Lung microvascular endothelial cell (primary cell): ENCODE data around the gene TMEM87B. TPM values are rescaled to one million over a fixed set of nuclear protein-coding genes. Genes with fewer than 3 reads are reported as not detected.
"Not testable (repeated sequence)": the region's sequence is repeated elsewhere in the genome, so short reads cannot be mapped to it uniquely, and the experiment has no call there.

Experiments
- DNase-seq, 2 donors: peaks; one replicate each; pipeline versions ENCODE4 v3.0.0 to v3.0.0-alpha.2; 2010; ENCODE audit warnings: low read depth in 2 of 2
- total RNA-seq: library from RNA; depleted of rRNA; stranded (reverse); fragments of >200 nt; gene quantifications from 2 replicates; pipeline ENCODE4 v1.2.1, GENCODE V29; 2014

Gene TMEM87B
- total RNA-seq, 1 donor from 2014 or later: 32.3 TPM

DNA sequence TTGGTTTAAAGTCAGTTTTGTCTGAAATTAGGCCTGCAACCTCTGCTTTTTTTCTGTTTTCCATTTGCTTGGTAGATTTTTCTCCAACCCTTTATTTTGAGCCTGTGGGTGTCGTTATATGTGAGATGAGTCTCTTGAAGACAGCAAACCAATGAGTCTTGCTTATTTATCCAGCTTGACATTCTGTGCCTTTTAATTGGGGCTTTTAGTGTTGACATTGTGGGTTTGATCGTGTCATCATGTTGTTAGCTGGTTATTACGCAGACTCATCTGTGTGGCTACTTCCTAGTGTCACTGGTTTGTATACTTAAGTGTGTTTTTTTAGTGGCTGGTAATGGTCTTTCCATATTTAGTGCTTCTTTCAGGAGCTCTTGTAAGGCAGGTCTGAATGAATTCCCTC is 18.8 kb downstream of the TMEM87B start:
- peak in 1 of 2 donors; percentile 39 for DNase-seq

DNA sequence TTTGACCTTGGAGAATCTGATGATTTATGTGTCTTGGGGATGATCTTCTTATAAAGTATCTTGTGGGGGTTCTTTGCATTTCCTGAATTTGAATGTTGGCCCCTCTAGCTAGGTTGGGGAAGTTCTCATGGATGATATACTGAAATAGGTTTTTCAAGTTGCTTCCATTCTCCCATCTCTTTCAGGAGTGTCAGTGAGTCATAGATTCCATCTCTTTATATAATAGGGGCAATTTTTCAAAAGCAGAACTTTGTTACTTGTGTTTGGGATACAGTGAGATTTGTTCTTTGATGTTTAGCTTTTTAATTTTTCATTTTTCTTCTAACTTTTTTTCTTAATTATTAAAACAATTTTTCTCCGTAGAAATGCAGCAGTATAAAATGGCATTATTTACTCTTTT is 19.4 kb downstream of the TMEM87B start:
- peak; percentile 23 to 40 for DNase-seq

DNA sequence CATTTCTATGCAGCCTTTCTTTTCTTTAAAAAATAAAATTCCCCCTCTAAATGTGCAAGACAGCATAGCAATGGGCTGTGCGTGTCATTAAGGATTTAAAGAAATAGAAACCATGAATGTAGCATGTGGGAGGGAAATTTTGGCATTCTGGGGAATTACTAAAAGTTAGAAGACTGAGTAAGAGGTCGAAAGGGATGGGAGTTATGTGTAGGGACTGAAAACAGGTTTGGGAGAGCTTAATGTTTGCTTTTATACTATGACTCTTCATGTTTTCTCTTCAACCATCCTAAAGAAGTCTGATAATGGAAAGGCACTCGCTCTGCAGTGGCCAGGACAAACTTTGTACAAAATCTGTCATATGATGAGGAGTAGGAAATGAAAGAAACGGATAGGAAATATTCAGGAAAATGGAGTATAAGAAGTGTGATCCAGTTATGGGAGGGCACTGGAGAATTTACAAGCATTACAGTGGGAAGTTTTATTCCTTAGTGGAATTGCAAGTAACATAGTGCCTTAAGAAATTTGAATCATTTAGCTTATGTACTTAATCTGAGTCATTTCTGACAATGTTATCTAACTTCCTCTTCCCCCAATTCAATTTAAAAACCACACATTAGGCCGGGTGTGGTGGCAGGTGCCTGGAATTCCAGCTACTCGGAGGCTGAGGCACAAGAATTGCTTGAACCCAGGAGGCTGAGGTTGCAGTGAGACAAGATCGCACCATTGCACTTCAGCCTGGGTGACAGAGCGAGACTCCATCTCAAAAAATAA is 20.6 kb downstream of the TMEM87B start:
- DNase-seq: peak; percentile 17 to 79

DNA sequence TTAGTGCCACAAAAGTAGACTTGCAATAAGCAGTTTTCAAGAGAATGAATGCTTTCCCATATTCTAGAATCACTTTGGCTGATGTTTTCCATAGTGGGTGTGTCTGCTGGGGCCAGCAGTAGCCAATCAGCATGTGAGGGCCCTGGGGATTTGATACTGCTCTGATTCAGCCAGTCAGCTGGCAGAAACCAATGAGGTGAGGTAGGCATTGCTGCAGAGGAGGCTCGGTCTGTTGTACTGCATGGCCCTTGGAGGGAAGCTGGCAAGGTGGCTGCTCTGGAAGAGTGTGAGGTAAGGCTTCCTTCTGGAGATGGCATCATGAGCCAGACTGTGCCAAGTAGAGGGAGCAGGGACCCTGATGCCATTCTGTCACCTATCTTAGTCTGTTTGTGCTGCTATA is 22.7 kb downstream of the TMEM87B start:
- DNase-seq: no peak

DNA sequence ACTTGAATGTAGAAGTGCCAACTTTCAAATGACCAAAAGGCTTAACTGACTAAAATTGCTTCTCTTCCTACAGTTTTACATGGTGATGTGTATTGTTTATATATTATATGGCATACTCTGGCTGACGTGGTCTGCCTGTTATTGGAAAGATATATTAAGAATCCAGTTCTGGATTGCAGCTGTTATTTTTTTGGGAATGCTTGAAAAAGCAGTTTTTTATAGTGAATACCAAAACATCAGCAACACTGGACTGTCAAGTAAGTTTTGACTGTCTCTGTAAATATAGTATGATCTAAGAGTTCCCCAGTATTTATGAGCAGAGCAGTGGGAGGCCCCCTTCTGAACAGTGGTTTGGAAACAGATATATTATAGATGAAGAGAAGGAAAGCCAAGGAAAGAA is 26.2 kb downstream of the TMEM87B start:
- DNase-seq: no peak

DNA sequence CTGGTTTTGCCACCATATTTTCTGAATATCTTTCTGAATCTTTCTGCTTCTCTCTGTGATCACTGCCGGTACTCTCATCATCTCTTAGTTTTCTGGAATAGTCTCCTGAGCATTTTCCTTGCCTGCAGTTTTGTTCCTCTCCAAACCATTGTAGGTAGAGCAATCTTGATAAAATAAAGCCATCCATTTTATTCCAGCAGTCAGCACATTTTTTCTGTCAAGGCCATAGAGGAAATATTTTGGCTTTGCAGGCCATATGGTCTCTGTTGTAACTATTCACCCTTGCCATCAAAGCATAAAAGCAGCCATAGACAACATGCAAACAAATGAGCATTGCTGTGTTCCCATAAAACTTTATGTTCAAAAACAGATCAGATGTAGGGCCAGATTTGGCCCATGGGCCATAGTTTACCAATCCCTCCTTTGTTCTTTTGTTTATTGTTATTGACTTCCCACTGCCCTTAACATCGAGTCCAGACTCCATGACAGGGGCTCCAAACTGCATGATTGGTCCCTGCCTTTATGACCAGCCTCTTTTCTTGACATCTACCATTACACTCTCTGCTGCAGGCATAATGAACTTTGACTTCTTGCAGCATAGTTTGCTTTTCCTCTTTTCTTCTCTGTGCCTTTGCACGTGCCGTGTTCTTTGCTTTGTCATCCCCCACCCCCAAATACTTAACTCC is 29.8 kb downstream of the TMEM87B start:
- no peak for DNase-seq

DNA sequence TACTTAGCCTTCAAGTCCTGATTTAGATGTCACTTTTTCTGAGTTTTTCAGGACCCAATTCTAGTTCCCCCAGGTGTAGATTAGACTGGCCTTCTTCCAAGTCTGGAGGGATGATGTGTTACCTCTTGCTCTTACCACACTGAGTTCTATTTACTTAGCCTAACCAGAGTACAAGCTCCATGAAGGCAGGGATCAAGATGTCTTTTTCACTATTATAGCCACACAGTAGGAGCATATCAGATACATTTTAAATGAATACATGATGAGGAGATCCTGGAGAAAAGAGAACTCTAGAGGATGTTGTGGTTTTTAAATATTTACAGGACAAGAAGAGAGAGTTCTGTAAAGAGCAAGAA is 30.3 kb downstream of the TMEM87B start:
- DNase-seq: no peak

DNA sequence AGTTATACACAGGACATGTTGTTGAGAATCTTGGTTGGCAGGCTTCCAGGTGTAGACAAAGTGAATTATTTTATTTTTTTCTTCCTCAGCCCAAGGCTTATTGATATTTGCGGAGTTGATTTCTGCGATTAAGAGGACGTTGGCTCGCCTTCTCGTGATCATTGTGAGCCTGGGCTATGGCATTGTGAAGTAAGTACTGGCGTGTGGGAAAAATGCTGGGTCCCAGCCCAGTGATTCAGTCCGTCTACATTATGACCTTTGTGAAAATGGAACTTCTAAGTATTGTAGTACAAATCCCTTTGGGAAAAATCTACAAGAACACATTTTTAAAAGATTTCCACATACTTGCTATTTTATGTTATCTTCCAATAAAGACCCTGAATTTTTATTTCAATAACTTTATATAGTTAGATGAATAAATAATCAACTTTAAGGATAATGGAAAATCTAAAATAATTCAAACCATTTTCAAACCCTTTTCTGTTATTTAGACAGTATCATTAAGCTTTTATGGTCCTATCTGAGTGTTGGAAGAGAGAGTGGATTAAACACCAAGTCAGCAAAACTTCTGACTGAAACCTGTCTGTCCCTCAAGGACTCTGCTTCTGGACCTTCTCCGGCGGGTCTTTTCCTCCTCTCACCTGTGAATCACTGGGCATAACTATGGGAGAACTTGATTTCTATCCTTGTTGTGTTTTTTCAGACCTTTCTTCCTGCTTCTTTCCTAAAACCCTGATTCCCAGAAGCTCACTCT is 31.0 kb downstream of the TMEM87B start:
- no peak for DNase-seq

DNA sequence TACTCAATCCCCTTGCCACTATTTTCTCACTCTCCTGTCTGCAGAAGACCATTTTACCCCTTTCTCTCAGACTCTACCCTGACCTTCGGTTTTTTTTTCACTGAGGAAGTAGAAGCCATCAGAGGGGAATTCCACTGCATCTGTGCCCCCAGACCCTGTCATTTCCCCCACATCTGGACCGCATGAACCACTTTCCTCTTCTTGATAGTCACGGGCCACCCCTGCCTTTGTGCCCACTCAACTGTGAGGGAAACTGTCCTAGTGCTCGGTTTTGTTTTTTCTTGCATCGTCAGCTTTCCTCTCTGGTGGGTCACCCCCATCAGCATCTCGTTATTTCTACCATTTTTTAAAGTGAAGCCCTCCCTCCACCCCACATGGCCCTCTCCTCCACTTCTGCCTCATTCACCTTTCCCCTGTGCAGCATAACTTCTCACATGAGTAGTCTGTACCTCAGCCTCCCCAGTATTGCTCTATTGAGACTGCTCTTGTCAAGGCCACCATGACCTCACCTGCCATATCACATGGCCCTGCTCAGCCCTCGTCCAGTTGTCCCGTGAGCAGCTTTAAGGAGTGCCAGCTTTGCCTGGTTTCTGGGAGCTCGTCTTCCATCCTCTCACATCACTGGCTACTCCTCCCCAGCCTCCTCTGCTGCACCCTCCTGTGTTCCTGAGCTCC is 32.4 kb downstream of the TMEM87B start:
- no peak for DNase-seq

DNA sequence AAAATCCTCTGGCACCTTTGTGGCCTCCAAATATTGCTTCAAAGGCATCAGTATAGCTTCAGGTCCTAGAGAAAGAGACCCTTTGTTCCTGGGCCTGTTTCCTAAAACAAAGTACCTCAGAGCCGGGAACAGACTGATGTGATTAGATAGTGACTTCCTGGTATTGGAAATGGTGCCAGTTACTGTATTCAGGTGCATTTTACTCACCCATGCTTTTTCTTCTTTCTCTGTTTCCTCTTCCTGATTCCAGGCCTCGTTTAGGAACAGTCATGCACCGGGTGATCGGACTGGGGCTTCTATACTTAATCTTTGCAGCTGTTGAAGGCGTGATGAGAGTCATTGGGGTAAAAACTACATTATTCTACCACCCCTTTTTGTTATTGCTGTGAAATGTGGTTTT is 34.3 kb downstream of the TMEM87B start:
- DNase-seq: peak in 1 of 2 donors; percentile 20

DNA sequence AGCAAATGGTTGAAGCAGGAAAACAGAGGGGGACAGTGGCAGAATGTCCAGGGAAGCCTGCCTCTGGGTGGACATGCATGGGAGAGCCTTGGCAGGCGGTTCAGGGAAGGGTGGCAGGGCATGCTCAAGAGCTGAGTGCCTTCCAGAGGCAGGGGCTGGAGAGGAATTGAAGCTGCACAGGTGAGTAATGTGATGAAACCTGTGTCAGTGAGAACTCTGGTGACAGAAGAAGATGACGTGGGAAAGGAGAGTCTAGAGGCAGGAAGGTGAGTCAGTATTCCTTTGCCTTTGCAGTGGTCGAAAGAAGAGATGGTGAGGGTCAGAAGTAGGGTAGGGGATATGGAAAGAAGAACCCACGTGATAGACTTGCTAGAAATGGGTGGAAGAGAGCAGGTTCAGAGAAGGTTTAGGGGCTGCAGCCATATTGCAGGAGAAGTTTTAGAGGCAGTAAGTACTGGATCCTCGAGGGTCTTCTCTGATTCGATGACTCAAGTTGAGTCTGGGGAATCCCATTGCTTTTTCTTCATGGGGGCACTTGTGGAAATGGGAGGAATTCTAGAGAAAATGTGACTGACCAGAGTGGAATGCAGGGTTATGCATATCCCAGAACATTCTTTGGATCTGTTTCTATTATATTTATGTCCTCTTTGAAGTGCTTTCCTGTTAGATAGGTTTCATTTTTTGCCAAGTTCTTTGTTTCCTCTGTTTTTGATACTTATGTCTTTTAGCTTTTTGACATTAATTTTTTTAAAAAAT is 37.4 kb downstream of the TMEM87B start:
- peak; percentile 67 to 81 for DNase-seq

DNA sequence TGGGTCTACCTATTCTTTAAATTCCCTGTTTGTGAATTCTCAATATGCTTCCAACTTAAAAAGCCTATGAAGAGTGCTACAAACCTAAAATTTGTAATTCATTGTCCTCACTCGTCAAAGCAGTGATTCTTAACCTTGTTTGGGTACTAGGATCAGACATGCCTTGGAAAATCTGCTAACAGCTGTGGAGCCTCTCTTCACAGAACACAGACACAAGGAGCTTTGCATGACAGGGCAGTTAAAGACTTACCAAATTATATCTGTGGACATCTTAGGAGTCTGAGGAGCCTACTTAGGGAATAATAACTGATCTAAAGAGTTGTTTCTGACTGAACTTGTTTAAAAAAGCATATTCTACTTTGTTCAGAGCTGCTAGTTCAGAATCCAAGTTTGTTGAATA is 38.1 kb downstream of the TMEM87B start:
- no peak for DNase-seq

DNA sequence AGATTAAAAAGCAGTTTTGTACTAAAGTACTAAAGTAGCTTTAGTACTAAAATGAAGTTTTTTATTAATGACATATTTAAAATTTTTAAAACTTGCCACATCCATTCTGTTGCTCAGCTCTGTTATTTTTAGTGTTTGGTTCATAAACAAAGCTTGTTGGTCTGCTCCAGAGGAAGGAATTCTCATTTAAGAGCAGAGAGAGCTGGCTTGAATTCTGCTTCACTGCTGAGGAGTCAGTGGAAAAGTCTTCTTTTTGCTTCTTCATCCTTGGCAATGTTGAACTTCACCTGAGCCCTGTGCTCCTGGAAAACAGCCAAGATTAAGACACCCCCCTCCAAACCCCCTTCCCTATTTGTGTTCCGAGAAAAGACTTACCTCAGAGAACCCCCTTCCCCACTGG is 40.6 kb downstream of the TMEM87B start:
- DNase-seq: no peak

DNA sequence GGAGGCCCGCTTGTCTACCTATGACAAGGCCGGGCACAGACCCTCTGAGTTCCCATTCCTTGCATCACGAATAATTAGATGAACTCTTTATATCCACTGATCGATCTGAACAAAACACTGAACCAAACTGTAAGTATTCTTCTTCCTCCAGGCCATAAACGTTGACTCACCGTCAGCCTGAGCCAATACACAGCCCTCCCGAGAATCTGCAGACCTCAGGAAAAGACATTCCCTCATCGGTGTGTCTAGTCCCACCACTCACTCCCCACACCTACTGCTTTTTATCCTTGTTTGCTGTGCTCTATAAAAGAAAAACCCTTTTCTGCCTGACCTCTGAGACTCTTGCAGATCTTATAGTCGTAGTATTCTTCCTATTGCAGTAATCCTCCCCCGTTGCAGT is 41.0 kb downstream of the TMEM87B start:
- DNase-seq: no peak

DNA sequence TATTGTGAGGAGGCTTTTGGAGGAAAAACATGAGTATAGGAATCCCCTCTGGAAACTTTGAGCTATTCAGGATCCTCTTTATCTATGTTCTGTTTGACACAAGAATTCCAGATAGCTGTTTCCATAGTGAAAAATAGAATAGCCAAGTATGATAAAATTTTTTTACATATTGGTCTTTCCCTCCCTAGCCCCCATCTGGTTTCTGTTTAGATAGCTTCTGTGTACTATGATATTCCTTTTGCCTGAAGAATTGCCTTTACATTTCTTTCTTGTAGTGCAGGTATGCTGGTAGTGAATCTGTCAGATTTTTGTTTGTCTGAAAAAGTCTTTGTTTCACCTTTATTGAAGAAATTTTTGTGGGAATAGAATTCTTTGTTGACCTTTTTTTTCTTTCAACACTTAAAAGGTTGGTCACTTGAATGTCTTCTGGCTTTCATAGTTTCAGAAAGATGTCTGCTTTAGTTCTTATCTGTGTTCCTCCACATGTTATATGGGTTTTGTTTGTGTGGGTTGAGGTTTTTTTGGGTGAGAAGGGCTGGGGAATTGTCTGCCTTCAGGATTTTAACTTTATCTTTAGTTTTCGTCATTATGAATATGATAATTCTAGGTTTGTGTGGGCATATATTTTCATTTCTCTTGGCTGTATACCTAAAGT is 53.2 kb downstream of the TMEM87B start:
- no peak for DNase-seq

DNA sequence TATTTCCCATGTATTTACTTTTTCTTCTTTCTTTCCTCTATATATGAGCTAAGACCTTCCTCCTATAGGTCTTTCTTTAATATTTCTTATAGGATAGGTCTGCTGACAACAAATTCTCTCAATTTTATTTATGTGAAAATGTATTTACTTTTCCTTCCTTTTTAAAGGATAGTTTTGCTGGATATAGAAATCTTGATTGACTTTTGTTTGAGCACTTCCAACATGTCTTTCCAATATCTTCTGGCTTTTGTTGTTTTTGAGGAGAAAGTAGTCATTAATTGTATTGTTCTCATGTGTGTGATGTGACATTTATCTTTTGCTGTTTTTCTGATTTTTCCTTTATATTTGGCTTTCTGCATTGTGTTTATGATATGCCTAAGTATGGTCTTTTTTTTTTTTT is 54.2 kb downstream of the TMEM87B start:
- no peak for DNase-seq

DNA sequence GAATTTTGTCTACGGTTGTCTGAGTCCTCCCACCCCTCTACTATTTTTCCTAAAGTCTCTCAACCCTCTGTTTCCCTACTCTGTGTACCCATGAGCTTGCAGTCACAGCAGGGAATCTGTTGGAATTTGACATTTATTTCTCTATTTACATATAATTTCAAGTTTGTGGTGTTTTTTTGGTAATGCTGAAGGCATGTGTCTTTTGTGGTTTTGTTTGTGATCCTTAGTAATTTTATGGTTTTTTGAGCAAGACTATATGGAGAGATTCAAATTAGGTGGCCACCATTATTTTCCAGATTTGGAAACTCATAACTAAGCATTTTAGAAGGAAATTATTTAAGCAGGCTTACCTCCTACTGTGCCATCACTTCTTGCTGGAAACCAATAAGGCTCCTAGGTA is 55.9 kb downstream of the TMEM87B start:
- no peak for DNase-seq

DNA sequence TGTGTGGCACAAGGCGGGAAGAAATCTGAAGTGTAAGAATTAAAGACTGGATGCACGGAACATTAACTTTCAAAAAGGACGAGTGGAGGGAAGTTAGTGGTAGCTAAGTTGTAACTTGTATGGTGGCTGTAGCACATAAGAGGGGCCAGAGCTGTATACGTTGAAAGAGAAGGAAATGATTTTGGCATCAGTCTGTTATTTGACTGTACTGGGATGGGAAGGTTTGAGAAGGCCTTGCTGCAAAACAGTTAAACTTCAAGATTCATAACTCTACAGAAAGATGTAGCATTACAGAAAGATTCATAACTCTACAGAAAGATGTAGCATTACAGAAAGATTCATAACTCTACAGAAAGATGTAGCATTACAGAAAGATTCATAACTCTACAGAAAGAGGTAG is 58.3 kb downstream of the TMEM87B start:
- not testable (repeated sequence) for DNase-seq

DNA sequence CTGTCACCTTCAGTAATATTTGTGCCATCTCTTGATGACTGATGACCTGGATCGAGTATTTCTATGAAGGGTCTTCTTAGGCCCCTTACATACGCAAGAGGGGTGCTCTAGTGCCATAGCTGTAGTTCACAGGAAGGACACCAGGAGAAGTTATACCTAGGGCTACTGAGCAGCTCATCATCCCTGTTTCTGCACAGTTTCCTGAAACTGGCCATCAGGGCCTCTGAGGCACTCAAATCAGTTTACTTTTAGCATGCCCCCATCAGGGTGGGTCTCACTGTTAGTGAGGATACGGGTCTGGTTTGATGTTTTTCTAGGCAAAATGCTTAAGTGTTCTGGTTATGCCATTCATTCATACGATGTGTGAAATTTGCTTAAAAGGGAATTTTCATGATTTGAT is 63.1 kb downstream of the TMEM87B start:
- no peak for DNase-seq

DNA sequence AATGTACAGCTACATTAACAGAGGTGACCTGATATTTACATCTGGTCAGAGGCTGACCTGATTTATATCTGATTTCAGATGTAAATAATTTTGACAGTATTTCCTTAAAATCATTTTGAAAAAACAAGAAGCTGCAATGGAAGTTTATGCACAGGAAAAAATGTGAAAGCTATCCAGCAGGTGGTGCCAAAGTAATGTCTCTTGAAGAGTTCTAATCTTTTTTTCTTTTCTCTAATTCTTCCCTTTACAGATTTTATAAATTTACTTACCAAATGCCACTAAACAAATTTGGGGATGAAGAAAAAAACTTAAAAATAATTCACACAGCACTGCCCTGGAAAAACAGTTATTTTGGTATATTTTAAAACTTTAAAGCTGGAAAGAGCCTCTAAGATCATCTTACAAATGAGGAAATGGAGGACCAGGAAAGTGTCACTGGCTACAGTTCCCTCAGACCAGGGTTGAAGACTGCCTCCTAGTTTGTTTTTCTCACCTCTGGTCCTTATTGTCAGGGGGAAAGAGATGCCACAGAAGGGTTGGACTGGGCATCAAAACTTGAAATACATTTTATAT is 66.7 kb downstream of the TMEM87B start:
- DNase-seq: peak; percentile 69 to 80
